H1 (cell line): Measurements from ENCODE around the gene SHPK.

Experiments
- BRCA1 ChIP-seq: IDR thresholded peaks from 2 replicates; pipeline ENCODE4 v1.6.1; 2012; ENCODE audit warnings: low read depth, low read length, improper control_type of control experiment
- FOSL1 ChIP-seq: IDR thresholded peaks from 2 replicates; pipeline ENCODE4 v1.6.1; 2011; ENCODE audit warnings: mild to moderate bottlenecking, low read depth, low read length, moderate library complexity; ENCODE audit not compliant: insufficient read depth
- PHF8 ChIP-seq: fragments of 200-600 bp; sonication (generic); conservative IDR thresholded peaks from 2 replicates; pipeline ENCODE4 v1.7.1; 2012; ENCODE audit warnings: low read depth, mild to moderate bottlenecking, inconsistent platforms, low read length, moderate library complexity
- POLR2AphosphoS5 ChIP-seq: IDR thresholded peaks from 2 replicates; pipeline ENCODE4 v1.6.1; 2011; ENCODE audit warnings: low read depth, low read length
- TAF1 ChIP-seq: IDR thresholded peaks from 2 replicates; pipeline ENCODE4 v1.6.1; 2011; ENCODE audit warnings: mild to moderate bottlenecking, low read depth, low read length
- TEAD4 ChIP-seq: IDR thresholded peaks from 2 replicates; pipeline ENCODE4 v1.6.1; 2012; ENCODE audit warnings: low read depth, low read length, inconsistent platforms, mixed read lengths
- TF ChIP-seq, protein P1 (sequence below), 3 experiments: IDR thresholded peaks; 1 replicate in 2 of 3; 2 replicates in 1 of 3; pipeline versions ENCODE4 v1.5.1 to v1.6.1; 2011; ENCODE audit warnings: low read length in 3 of 3, mild to moderate bottlenecking in 3 of 3, inconsistent platforms in 2 of 3, low read depth in 1 of 3, moderate library complexity in 1 of 3; ENCODE audit not compliant: insufficient read depth in 1 of 3; ENCODE audit errors: control extremely low read depth in 1 of 3

- TF ChIP-seq POLR2AphosphoS5 (no peak), TAF1 (no peak), TEAD4 (no peak), PHF8 (no peak), FOSL1 (no peak), BRCA1 (no peak)
- TF ChIP-seq, protein P1, sequence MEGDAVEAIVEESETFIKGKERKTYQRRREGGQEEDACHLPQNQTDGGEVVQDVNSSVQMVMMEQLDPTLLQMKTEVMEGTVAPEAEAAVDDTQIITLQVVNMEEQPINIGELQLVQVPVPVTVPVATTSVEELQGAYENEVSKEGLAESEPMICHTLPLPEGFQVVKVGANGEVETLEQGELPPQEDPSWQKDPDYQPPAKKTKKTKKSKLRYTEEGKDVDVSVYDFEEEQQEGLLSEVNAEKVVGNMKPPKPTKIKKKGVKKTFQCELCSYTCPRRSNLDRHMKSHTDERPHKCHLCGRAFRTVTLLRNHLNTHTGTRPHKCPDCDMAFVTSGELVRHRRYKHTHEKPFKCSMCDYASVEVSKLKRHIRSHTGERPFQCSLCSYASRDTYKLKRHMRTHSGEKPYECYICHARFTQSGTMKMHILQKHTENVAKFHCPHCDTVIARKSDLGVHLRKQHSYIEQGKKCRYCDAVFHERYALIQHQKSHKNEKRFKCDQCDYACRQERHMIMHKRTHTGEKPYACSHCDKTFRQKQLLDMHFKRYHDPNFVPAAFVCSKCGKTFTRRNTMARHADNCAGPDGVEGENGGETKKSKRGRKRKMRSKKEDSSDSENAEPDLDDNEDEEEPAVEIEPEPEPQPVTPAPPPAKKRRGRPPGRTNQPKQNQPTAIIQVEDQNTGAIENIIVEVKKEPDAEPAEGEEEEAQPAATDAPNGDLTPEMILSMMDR (IDR thresholded peaks at IDR 0.05; ENCODE audit: control extremely low read depth in 1 of 3, insufficient read depth in 1 of 3, low read depth in 1 of 3, low read length in 3 of 3), result no peak
These were observed 61.8 kb downstream of the SHPK start for GRCh38 chr17:3574231-3574630.
